GM12872 (cell line): ENCODE measurements around the gene ARMCX5.

Experiments
- TF ChIP-seq, protein P1 (sequence below): IDR thresholded peaks from 3 replicates; pipeline ENCODE4 v1.5.1; 2011; ENCODE audit warnings: low read depth, mild to moderate bottlenecking, low read length, moderate library complexity; ENCODE audit not compliant: insufficient read depth

Gene ARMCX5

DNA sequence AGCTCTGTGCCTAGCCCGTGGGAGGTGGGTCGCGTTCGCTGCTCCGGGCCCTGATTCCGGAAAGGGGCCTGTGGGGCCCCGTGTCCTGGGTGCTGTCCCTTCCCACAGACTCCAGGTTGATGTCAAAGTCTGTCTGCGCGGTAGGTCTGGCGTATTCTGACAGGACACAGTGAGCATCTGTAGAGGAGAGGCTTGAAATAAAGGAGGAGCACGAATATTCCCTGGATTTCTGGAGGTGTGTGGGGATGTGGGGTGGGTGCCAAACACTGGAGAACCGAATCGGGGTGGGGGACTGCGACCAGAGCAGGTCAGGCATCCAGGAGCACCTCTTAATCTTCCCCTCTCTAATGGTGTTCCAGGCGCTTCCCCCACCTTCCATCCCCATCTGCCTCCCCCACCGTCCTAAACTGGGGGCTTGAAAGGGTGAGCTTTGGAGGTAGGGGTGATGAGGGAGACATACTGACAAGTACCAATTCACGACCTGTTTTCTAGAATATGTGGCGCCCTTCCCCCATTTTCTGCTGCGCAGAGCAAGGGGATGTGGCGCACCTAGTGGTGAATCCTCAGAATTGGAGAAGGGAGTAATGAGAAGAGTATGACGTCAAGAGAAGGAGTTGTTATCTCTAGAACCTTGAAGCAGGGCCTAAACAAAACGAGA, 52.8 kb downstream of the ARMCX5 start:
- TF ChIP-seq, protein P1, sequence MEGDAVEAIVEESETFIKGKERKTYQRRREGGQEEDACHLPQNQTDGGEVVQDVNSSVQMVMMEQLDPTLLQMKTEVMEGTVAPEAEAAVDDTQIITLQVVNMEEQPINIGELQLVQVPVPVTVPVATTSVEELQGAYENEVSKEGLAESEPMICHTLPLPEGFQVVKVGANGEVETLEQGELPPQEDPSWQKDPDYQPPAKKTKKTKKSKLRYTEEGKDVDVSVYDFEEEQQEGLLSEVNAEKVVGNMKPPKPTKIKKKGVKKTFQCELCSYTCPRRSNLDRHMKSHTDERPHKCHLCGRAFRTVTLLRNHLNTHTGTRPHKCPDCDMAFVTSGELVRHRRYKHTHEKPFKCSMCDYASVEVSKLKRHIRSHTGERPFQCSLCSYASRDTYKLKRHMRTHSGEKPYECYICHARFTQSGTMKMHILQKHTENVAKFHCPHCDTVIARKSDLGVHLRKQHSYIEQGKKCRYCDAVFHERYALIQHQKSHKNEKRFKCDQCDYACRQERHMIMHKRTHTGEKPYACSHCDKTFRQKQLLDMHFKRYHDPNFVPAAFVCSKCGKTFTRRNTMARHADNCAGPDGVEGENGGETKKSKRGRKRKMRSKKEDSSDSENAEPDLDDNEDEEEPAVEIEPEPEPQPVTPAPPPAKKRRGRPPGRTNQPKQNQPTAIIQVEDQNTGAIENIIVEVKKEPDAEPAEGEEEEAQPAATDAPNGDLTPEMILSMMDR: no peak
